ENCODE measurements around the gene TNPO1.

DNA sequence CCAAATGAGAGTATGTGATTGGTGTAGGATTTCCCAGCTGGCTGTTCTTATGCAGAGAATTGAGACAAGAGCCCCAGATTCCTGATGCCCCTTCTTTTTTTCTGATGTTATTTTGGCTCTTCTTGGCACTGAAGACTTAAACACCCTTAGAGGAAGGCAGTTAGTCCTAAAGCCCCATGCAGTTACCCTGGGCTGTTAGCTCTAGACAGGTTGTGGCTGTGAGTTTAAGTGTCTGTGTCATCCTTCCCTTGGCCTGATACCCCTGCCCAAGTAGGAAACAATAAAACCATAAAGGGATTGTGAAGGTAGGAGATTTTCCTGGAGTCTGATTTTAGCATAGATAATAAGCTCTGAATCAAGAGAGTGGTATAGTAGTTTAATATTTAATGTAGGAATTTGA, 13.2 kb downstream of the TNPO1 start:
- no peak for TF ChIP-seq CTCF (IDR thresholded peaks at IDR 0.05)
- no peak for TF ChIP-seq EZH2 (IDR thresholded peaks at IDR 0.05)
